Thyroid gland (tissue), 4 donors: ENCODE measurements around the gene MANSC1.

Experiments used
- POLR2A ChIP-seq, 2 donors: fragments of 450-650 bp; IDR thresholded peaks; one replicate each; pipeline ENCODE4 v1.6.1; 2017; ENCODE audit warnings: antibody characterized with exemption in 2 of 2, mild to moderate bottlenecking in 2 of 2, moderate library complexity in 1 of 2
- TF ChIP-seq, protein P1 (sequence below), 6 experiments: fragments of 200-600 bp in 3 of 6; fragments of 450-650 bp in 3 of 6; sonication (generic) in 3 of 6; IDR thresholded peaks; one replicate each; pipeline ENCODE4 v1.5.1; 2016 to 2019; ENCODE audit warnings: antibody characterized with exemption in 6 of 6, mild to moderate bottlenecking in 2 of 6, inconsistent platforms in 1 of 6, moderate library complexity in 1 of 6

DNA sequence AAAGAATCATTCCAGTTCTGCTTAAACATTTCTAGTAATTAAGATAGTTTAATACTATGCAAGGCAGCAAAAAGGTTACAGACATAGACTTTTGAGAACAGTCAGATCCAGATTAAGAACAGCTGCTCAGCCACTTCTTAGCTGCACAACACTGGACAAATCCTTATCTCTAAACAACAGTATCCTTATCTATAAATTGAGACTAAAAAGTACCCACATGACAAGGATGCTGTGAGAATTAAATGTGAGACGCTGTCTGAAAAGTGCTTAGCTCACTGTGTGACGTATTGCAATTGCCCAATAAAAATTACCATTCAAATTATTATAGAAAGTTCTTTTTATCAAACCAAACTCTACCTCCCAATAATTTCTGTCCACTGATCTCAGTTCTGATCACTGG lies 42.4 kb upstream of the MANSC1 start:
- TF ChIP-seq, protein P1, sequence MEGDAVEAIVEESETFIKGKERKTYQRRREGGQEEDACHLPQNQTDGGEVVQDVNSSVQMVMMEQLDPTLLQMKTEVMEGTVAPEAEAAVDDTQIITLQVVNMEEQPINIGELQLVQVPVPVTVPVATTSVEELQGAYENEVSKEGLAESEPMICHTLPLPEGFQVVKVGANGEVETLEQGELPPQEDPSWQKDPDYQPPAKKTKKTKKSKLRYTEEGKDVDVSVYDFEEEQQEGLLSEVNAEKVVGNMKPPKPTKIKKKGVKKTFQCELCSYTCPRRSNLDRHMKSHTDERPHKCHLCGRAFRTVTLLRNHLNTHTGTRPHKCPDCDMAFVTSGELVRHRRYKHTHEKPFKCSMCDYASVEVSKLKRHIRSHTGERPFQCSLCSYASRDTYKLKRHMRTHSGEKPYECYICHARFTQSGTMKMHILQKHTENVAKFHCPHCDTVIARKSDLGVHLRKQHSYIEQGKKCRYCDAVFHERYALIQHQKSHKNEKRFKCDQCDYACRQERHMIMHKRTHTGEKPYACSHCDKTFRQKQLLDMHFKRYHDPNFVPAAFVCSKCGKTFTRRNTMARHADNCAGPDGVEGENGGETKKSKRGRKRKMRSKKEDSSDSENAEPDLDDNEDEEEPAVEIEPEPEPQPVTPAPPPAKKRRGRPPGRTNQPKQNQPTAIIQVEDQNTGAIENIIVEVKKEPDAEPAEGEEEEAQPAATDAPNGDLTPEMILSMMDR (IDR thresholded peaks at IDR 0.05): no peak
- no peak for TF ChIP-seq POLR2A (IDR thresholded peaks at IDR 0.05)
